ENCODE data around the gene SASS6.

DNA sequence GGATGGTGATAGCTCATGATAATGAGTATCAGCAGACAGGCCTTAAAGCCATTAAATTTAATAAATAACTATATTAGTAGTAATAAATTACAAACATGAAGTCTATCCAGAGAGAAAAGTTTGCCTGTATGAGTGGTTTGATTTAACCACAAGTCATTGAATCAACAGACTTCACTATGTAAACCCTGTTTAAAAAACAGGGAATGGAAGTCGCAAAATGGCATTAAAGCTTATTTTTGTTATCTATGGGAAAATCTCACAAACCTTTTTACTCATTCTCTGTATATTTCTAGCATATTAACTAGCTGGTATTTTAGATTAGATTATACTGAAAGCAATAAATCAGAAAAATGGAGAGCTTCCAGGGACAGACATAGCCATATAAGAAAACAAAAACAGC, 45.3 kb downstream of the SASS6 start:
- TF ChIP-seq CTCF (IDR thresholded peaks at IDR 0.05) (no peak), POLR2A (IDR thresholded peaks at IDR 0.05) (no peak), POLR2AphosphoS5 (IDR thresholded peaks at IDR 0.05) (no peak)

Measured in breast epithelium (tissue), 3 donors.